HepG2 (cell line): ENCODE measurements around the gene LHPP. TPM values are rescaled to one million over a fixed set of nuclear protein-coding genes. Genes with fewer than 3 reads are reported as not detected.

Experiments
- ATF7-NPFF ChIP-seq: sonication (generic); formaldehyde crosslinking; IDR thresholded peaks from 2 replicates; pipeline ENCODE4 v1.8.1; 2023; ENCODE audit warnings: mild to moderate bottlenecking, low read depth, missing genetic modification reagents, moderate library complexity
- CENPT ChIP-seq: sonication (generic); formaldehyde crosslinking; IDR thresholded peaks from 2 replicates; pipeline ENCODE4 v1.8.0; 2022; ENCODE audit warnings: low read depth, mild to moderate bottlenecking, moderate library complexity, missing genetic modification reagents
- FOXC1 ChIP-seq: sonication (generic); formaldehyde crosslinking; IDR thresholded peaks from 2 replicates; pipeline ENCODE4 v1.8.0; 2022; ENCODE audit warnings: mild to moderate bottlenecking, missing genetic modification reagents, borderline replicate concordance
- HBP1 ChIP-seq: IDR thresholded peaks from 2 replicates; pipeline ENCODE4 v1.6.1; 2016; ENCODE audit warnings: low read depth, control low read depth
- HCFC1 ChIP-seq: fragments of 150-350 bp; IDR thresholded peaks from 2 replicates; pipeline ENCODE4 v1.6.1; 2014; ENCODE audit warnings: low read depth, low read length
- HNF4G ChIP-seq, 2 experiments: sonication (generic) in 1 of 2; formaldehyde crosslinking in 1 of 2; IDR thresholded peaks; 2 replicates each; pipeline versions ENCODE4 v1.4.0 to v1.6.1; 2011 to 2020; ENCODE audit warnings: borderline replicate concordance in 2 of 2, low read depth in 2 of 2, mild to moderate bottlenecking in 2 of 2, low read length in 1 of 2, missing genetic modification reagents in 1 of 2, moderate library complexity in 1 of 2
- HNRNPL ChIP-seq: fragments of 200-400 bp; formaldehyde crosslinking; IDR thresholded peaks from 2 replicates; pipeline ENCODE4 v1.6.1; 2017; ENCODE audit warnings: mild to moderate bottlenecking, low read depth, low read length
- HOXA7 ChIP-seq: sonication (generic); formaldehyde crosslinking; IDR thresholded peaks from 2 replicates; pipeline ENCODE4 v1.8.1; 2022; ENCODE audit warnings: mild to moderate bottlenecking, missing genetic modification reagents, moderate library complexity
- MED1 ChIP-seq: sonication (generic); formaldehyde crosslinking; IDR thresholded peaks from 2 replicates; pipeline ENCODE4 v1.4.0; 2020; ENCODE audit warnings: missing genetic modification reagents
- PHF5A ChIP-seq: IDR thresholded peaks from one replicate; pipeline ENCODE4 v1.6.1; 2018; ENCODE audit warnings: low read depth, missing genetic modification reagents; ENCODE audit not compliant: unreplicated experiment
- SP5 ChIP-seq: IDR thresholded peaks from 2 replicates; pipeline ENCODE4 v1.6.1; 2016; ENCODE audit warnings: low read depth, borderline replicate concordance
- TRAFD1 ChIP-seq: sonication (generic); formaldehyde crosslinking; IDR thresholded peaks from 2 replicates; pipeline ENCODE4 v1.5.1; 2020; ENCODE audit warnings: missing genetic modification reagents, mild to moderate bottlenecking, borderline replicate concordance
- U2AF2 ChIP-seq: fragments of 200-400 bp; formaldehyde crosslinking; IDR thresholded peaks from 2 replicates; pipeline ENCODE4 v1.6.1; 2017; ENCODE audit warnings: low read depth, mild to moderate bottlenecking, low read length
- ZBTB1 ChIP-seq: sonication (generic); formaldehyde crosslinking; IDR thresholded peaks from 2 replicates; pipeline ENCODE4 v1.4.0; 2020; ENCODE audit warnings: missing genetic modification reagents, borderline replicate concordance
- ZBTB26 ChIP-seq: IDR thresholded peaks from 2 replicates; pipeline ENCODE4 v1.6.1; 2016; ENCODE audit warnings: missing compliant biosample characterization, missing genetic modification reagents, borderline replicate concordance
- ZNF12 ChIP-seq: sonication (generic); formaldehyde crosslinking; IDR thresholded peaks from 2 replicates; pipeline ENCODE4 v1.5.0; 2020; ENCODE audit warnings: missing genetic modification reagents
- ZNF136 ChIP-seq: sonication (generic); formaldehyde crosslinking; IDR thresholded peaks from 2 replicates; pipeline ENCODE4 v1.8.1; 2022; ENCODE audit warnings: low read depth, mild to moderate bottlenecking, moderate library complexity, missing genetic modification reagents
- ZNF160 ChIP-seq: sonication (generic); formaldehyde crosslinking; IDR thresholded peaks from 2 replicates; pipeline ENCODE4 v1.8.0; 2022; ENCODE audit warnings: mild to moderate bottlenecking, inconsistent platforms, missing genetic modification reagents
- ZNF275 ChIP-seq: sonication (generic); formaldehyde crosslinking; IDR thresholded peaks from 2 replicates; pipeline ENCODE4 v1.8.0; 2022; ENCODE audit warnings: missing genetic modification reagents, mild to moderate bottlenecking, inconsistent platforms, borderline replicate concordance
- ZNF460 ChIP-seq: sonication (generic); formaldehyde crosslinking; IDR thresholded peaks from 2 replicates; pipeline ENCODE4 v1.5.1; 2020; ENCODE audit warnings: missing genetic modification reagents, mild to moderate bottlenecking, borderline replicate concordance
- ZNF619 ChIP-seq: sonication (generic); formaldehyde crosslinking; IDR thresholded peaks from 2 replicates; pipeline ENCODE4 v1.4.0; 2020; ENCODE audit warnings: mild to moderate bottlenecking, missing genetic modification reagents
- ZNF75D ChIP-seq: sonication (generic); formaldehyde crosslinking; IDR thresholded peaks from 2 replicates; pipeline ENCODE4 v1.8.1; 2023; ENCODE audit warnings: missing genetic modification reagents, mild to moderate bottlenecking, borderline replicate concordance
- ZNF839 ChIP-seq: sonication (generic); formaldehyde crosslinking; IDR thresholded peaks from 2 replicates; pipeline ENCODE4 v1.4.0; 2020; ENCODE audit warnings: missing genetic modification reagents, mild to moderate bottlenecking, borderline replicate concordance
- ZSCAN21 ChIP-seq: sonication (generic); formaldehyde crosslinking; IDR thresholded peaks from 2 replicates; pipeline ENCODE4 v1.8.0; 2022; ENCODE audit warnings: mild to moderate bottlenecking, missing genetic modification reagents, moderate library complexity, borderline replicate concordance
- polyA plus RNA-seq, 8 experiments: library from polyadenylated mRNA; depleted of rRNA in 3 of 8; stranded (reverse) in 7 of 8; unstranded in 1 of 8; fragments of >200 nt; fragmentation: Illumina TruSeq in 4 of 8; extraction: Trizol in 4 of 8; gene quantifications; 2 replicates each; pipeline versions ENCODE4 v1.2.1 to v1.2.3, GENCODE V29; 2011 to 2016; ENCODE audit warnings: low read depth in 4 of 8, missing spikeins in 1 of 8, mixed read lengths in 1 of 8; ENCODE audit not compliant: insufficient read depth in 1 of 8
- total RNA-seq, 5 experiments: library from RNA; depleted of rRNA; stranded (reverse); fragments of >200 nt; fragmentation: Illumina TruSeq; extraction: Trizol; gene quantifications; 2 replicates each; pipeline ENCODE4 v1.2.3, GENCODE V29; 2016; ENCODE audit warnings: low read depth in 1 of 5

Gene LHPP
- total and polyA plus RNA-seq, 2 of the 13 experiments (the other 11 are each of a cell fraction or from before 2014, with no cell fraction given), result 5.2 to 13.1 TPM

GRCh38 chr10:124554085-124554858 is 92.6 kb downstream of the LHPP start (continued):
- TF ChIP-seq PHF5A (no peak), HNRNPL (no peak), HCFC1 (no peak), HOXA7 (CRISPR knock-in tag) (no peak), HNF4G (IDR thresholded peaks at IDR 0.05; ENCODE audit: borderline replicate concordance, low read depth, low read length) (peak; percentile 59), HNF4G (CRISPR knock-in tag; IDR thresholded peaks at IDR 0.05; ENCODE audit: borderline replicate concordance, low read depth) (no peak), ZBTB1 (CRISPR knock-in tag) (no peak), ZNF460 (CRISPR knock-in tag) (no peak), HBP1 (CRISPR knock-in tag) (no peak), ZSCAN21 (CRISPR knock-in tag) (no peak), FOXC1 (CRISPR knock-in tag) (no peak), ZNF136 (no peak), ZNF619 (no peak), ATF7-NPFF (CRISPR knock-in tag) (no peak), SP5 (CRISPR knock-in tag) (peak; percentile 96), ZNF160 (CRISPR knock-in tag) (no peak), MED1 (CRISPR knock-in tag) (no peak), U2AF2 (no peak), ZBTB26 (CRISPR knock-in tag) (no peak), ZNF839 (CRISPR knock-in tag) (no peak), ZNF275 (CRISPR knock-in tag) (no peak), CENPT (CRISPR knock-in tag) (no peak), TRAFD1 (no peak), ZNF75D (CRISPR knock-in tag) (no peak), ZNF12 (CRISPR knock-in tag) (no peak)
